Endothelial cell of hepatic sinusoid (primary cell): ENCODE measurements around the gene CSTB.

Source experiments
- in situ Hi-C: cut with HindIII; loops from 2 replicates; pipeline ENCODE4 v1.10.0; 2017; ENCODE audit warnings: low sequenced_read_pairs

The CSTB gene

GRCh38 chr21:43734131-43734927 lies 41.8 kb downstream of the CSTB start:
- in situ Hi-C loops: no loop called here

- in situ Hi-C loops: no loop called here
Observed at GRCh38 chr21:43733529-43734071, 42.5 kb downstream of the CSTB start.

GRCh38 chr21:43733060-43733459 lies 43.0 kb downstream of the CSTB start:
- in situ Hi-C loops: no loop called here

GRCh38 chr21:43731891-43732711 lies 44.0 kb downstream of the CSTB start:
- in situ Hi-C loops: no loop called here

- in situ Hi-C loops: no loop called here
Observed at GRCh38 chr21:43731476-43731875, 44.6 kb downstream of the CSTB start.

- in situ Hi-C loops: no loop called here
Observed at GRCh38 chr21:43728467-43729390, 47.4 kb downstream of the CSTB start.

GRCh38 chr21:43728154-43728466 lies 48.0 kb downstream of the CSTB start:
- in situ Hi-C loops: no loop called here

GRCh38 chr21:43727519-43728153 lies 48.5 kb downstream of the CSTB start:
- in situ Hi-C loops: no loop called here

- in situ Hi-C loops: no loop called here
Observed at GRCh38 chr21:43726686-43727518, 49.2 kb downstream of the CSTB start.
